Measurements from ENCODE around the gene DNMBP. TPM values are rescaled to one million over a fixed set of nuclear protein-coding genes. Genes with fewer than 3 reads are reported as not detected.

The DNMBP gene
- total RNA-seq, 1 experiment from 2014 or later = 60.3 TPM

- no peaks in the 10 kb centered on the region for H3K9me2 ChIP-seq (ENCODE audit: insufficient read depth)
- peaks cover 26 to 59% of the 10 kb centered on the region in 2 experiments; a peak in 3 of 4 replicates for H3K36me3 ChIP-seq (ENCODE audit: control insufficient read depth in 1 of 2, insufficient read depth in 2 of 2, low read length in 2 of 2)
- ChIA-PET POLR2A (no interaction called here), CTCF (interaction anchor here (1.5 to 4.0 kb wide), 4 partner anchors 11 to 200 kb away, joined by 3 to 68 read pairs (median 22); no protein-coding TSS in a partner anchor), RAD21 (ENCODE audit: low non-redundant PET in 1 of 2, low total read pairs in 2 of 2, uncharacterized antibody in 2 of 2, unreplicated experiment in 2 of 2) (interaction anchor here in 1 of 2 experiments (1.3 kb wide), 1 partner anchor 34 kb away, joined by 3 read pairs; no protein-coding TSS in a partner anchor)
- BruUV-seq (replicated peaks) = no TSS peak
- H3K4me1 ChIP-seq (ENCODE audit: control insufficient read depth in 1 of 2, insufficient read depth in 2 of 2, low read length in 2 of 2) = no peaks in the 10 kb centered on the region
- H3K4me2 ChIP-seq (ENCODE audit: low read length) = no peak overlapping the region
- no peak overlapping the region for H3K9ac ChIP-seq (ENCODE audit: low read length)
- no peak for ATAC-seq
- peak overlapping the region; percentile 2; the same call in 1 of the 2 replicates for H3K27ac ChIP-seq (ENCODE audit: low read depth, low read length)
- no peak overlapping the region for H2AFZ ChIP-seq (ENCODE audit: low read depth, low read length, poor library complexity, severe bottlenecking)
- TF ChIP-seq POLR2A (IDR thresholded peaks at IDR 0.05; ENCODE audit: borderline replicate concordance, extremely low read depth, insufficient read depth, insufficient read length) (no peak), ATF3 (IDR thresholded peaks at IDR 0.05) (no peak), CEBPB (IDR thresholded peaks at IDR 0.05; ENCODE audit: low read depth) (no peak), EGR1 (IDR thresholded peaks at IDR 0.05; ENCODE audit: low read depth) (no peak), REST (IDR thresholded peaks at IDR 0.05; ENCODE audit: low read depth) (no peak), RAD21 (IDR thresholded peaks at IDR 0.05; ENCODE audit: low read depth) (no peak), EZH2 (IDR thresholded peaks at IDR 0.05) (no peak)
- no peaks in the 10 kb centered on the region for H3K9me3 ChIP-seq (ENCODE audit: control insufficient read depth in 1 of 2, insufficient read depth in 1 of 2, low read depth in 1 of 2, low read length in 2 of 2)
- no peak for DNase-seq (ENCODE audit: low read depth, low spot score)
- H3K4me3 ChIP-seq (replicated peaks in 1 of 2; ENCODE audit: low read depth in 1 of 2, low read length in 2 of 2) = no peak overlapping the region
- intact Hi-C loops (cut with micrococcal nuclease) = loop anchor here (10.0 kb wide), 1 partner anchor 590 kb away; no protein-coding TSS in a partner anchor
- H3K27me3 ChIP-seq (ENCODE audit: insufficient read depth, low read length) = no peaks in the 10 kb centered on the region
- H3K79me2 ChIP-seq (ENCODE audit: insufficient read depth, low read length) = no peaks in the 10 kb centered on the region
- H4K20me1 ChIP-seq (ENCODE audit: insufficient read depth) = no peaks in the 10 kb centered on the region
These were observed 165.3 kb downstream of the DNMBP start for GRCh38 chr10:99844433-99844955.
